Smooth muscle cell (in vitro differentiated cells): ENCODE data around the gene MAP3K12. TPM values are rescaled to one million over a fixed set of nuclear protein-coding genes. Genes with fewer than 3 reads are reported as not detected.

Experiments
- DNase-seq: peaks from one replicate; lab custom pipeline; 2025; ENCODE audit not compliant: unreplicated experiment; lab: John Stamatoyannopoulos, UW
- H2AFZ ChIP-seq: fragments of 200-600 bp; sonication (generic); 2 replicates; pipeline ENCODE4 v1.6.0; 2016; ENCODE audit warnings: antibody characterized with exemption, low read depth, mild to moderate bottlenecking
- H3F3A ChIP-seq: fragments of 200-600 bp; sonication (generic); 2 replicates; pipeline ENCODE4 v1.6.0; 2017; ENCODE audit warnings: antibody characterized with exemption, low read depth
- H3K27ac ChIP-seq: fragments of 200-600 bp; sonication (generic); 2 replicates; pipeline ENCODE4 v1.5.1; 2016; ENCODE audit warnings: low read depth, mild to moderate bottlenecking
- H3K27me3 ChIP-seq: fragments of 200-600 bp; sonication (generic); 2 replicates; pipeline ENCODE4 v1.6.1; 2016; ENCODE audit warnings: low read depth, mild to moderate bottlenecking
- H3K36me3 ChIP-seq: fragments of 200-600 bp; sonication (generic); 2 replicates; pipeline ENCODE4 v1.5.1; 2016; ENCODE audit warnings: low read depth
- H3K4me1 ChIP-seq: fragments of 200-600 bp; sonication (generic); 2 replicates; pipeline ENCODE4 v1.5.1; 2016; ENCODE audit warnings: low read depth
- H3K4me2 ChIP-seq: fragments of 200-600 bp; sonication (generic); 2 replicates; pipeline ENCODE4 v1.6.0; 2016; ENCODE audit warnings: mild to moderate bottlenecking
- H3K4me3 ChIP-seq: fragments of 200-600 bp; sonication (generic); 2 replicates; pipeline ENCODE4 v1.5.1; 2016; ENCODE audit warnings: mild to moderate bottlenecking
- H3K79me2 ChIP-seq: fragments of 200-600 bp; sonication (generic); 2 replicates; pipeline ENCODE4 v1.6.0; 2016; ENCODE audit warnings: low read depth, mild to moderate bottlenecking
- H3K9ac ChIP-seq: fragments of 200-600 bp; sonication (generic); 2 replicates; pipeline ENCODE4 v1.6.0; 2016; ENCODE audit warnings: low read depth
- H3K9me3 ChIP-seq: fragments of 200-600 bp; sonication (generic); replicated peaks from 2 replicates; pipeline ENCODE4 v1.5.1; 2016; ENCODE audit warnings: low read depth
- H4K20me1 ChIP-seq: fragments of 200-600 bp; sonication (generic); 2 replicates; pipeline ENCODE4 v1.6.0; 2016; ENCODE audit warnings: low read depth
- WGBS: methylation state at CpG from one replicate; pipeline ENCODE4 v1.1.7; 2016; ENCODE audit warnings: low lambda C conversion rate; 5-methylcytosine and 5-hydroxymethylcytosine counted together
- polyA plus RNA-seq: library from polyadenylated mRNA; unstranded; fragments of >200 nt; fragmentation: Nextera tagmentation; extraction: Ambion mirVana; gene quantifications from 2 replicates; pipeline ENCODE4 v1.2.1, GENCODE V29; 2016
- total RNA-seq: library from RNA; depleted of rRNA; stranded (reverse); fragments of >200 nt; gene quantifications from 2 replicates; pipeline ENCODE4 v1.2.3, GENCODE V29; 2014
- TF ChIP-seq, protein P1 (sequence below): fragments of 200-600 bp; sonication (generic); IDR thresholded peaks from 2 replicates; pipeline ENCODE4 v1.5.1; 2017; ENCODE audit warnings: borderline replicate concordance, mild to moderate bottlenecking, antibody characterized with exemption; ENCODE audit not compliant: insufficient read depth, poor library complexity, severe bottlenecking

Gene MAP3K12
- total and polyA plus RNA-seq, 2 experiments from 2014 or later, result 15.1 to 34.6 TPM

- Histone ChIP-seq H3K79me2 (no peaks in the 10 kb centered on the region), H2AFZ (no peak overlapping the region), H4K20me1 (no peaks in the 10 kb centered on the region), H3K27me3 (no peaks in the 10 kb centered on the region), H3K4me1 (no peaks in the 10 kb centered on the region), H3K9me3 (no peaks in the 10 kb centered on the region), H3K36me3 (no peaks in the 10 kb centered on the region), H3K4me3 (no peak overlapping the region), H3F3A (peaks cover 10% of the 10 kb centered on the region), H3K4me2 (no peak overlapping the region), H3K9ac (no peak overlapping the region), H3K27ac (no peak overlapping the region)
- 82% methylated on average over 4 of the region's 4 CpGs for WGBS
- TF ChIP-seq, protein P1, sequence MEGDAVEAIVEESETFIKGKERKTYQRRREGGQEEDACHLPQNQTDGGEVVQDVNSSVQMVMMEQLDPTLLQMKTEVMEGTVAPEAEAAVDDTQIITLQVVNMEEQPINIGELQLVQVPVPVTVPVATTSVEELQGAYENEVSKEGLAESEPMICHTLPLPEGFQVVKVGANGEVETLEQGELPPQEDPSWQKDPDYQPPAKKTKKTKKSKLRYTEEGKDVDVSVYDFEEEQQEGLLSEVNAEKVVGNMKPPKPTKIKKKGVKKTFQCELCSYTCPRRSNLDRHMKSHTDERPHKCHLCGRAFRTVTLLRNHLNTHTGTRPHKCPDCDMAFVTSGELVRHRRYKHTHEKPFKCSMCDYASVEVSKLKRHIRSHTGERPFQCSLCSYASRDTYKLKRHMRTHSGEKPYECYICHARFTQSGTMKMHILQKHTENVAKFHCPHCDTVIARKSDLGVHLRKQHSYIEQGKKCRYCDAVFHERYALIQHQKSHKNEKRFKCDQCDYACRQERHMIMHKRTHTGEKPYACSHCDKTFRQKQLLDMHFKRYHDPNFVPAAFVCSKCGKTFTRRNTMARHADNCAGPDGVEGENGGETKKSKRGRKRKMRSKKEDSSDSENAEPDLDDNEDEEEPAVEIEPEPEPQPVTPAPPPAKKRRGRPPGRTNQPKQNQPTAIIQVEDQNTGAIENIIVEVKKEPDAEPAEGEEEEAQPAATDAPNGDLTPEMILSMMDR, result no peak
- DNase-seq, result no peak
Measured at GRCh38 chr12:53507603-53507885, 8.3 kb upstream of the MAP3K12 start.

- Histone ChIP-seq H4K20me1 (no peaks in the 10 kb centered on the region), H3K36me3 (no peaks in the 10 kb centered on the region), H3K79me2 (peaks cover 2% of the 10 kb centered on the region), H3K9ac (no peak within 1 kb of the TSS), H2AFZ (no peak within 1 kb of the TSS), H3K27ac (no peak within 1 kb of the TSS), H3K4me2 (no peak within 1 kb of the TSS), H3K4me3 (no peak within 1 kb of the TSS), H3F3A (peaks cover 10% of the 10 kb centered on the region), H3K4me1 (peaks cover 3% of the 10 kb centered on the region), H3K27me3 (no peaks in the 10 kb centered on the region), H3K9me3 (no peaks in the 10 kb centered on the region)
- TF ChIP-seq, protein P1, result no peak
- 97% methylated on average over 9 of the region's 9 CpGs for WGBS
- DNase-seq, result no peak
Measured at GRCh38 chr12:53506881-53507602, 7.8 kb upstream of the MAP3K12 start, which contains the start of gene NPFF. Gene NPFF, minus strand, starts transcription at chr12:53507484. Its CDS starts 10 bp downstream, at chr12:53507474.

GRCh38 chr12:53506450-53506785, 7.2 kb upstream of the MAP3K12 start:
- no peak for DNase-seq
- Histone ChIP-seq H4K20me1 (no peaks in the 10 kb centered on the region), H3K4me2 (no peak overlapping the region), H3K9ac (no peak overlapping the region), H2AFZ (no peak overlapping the region), H3K4me1 (peaks cover 9% of the 10 kb centered on the region), H3K79me2 (peaks cover 8% of the 10 kb centered on the region), H3K4me3 (no peak overlapping the region), H3K27me3 (no peaks in the 10 kb centered on the region), H3K9me3 (no peaks in the 10 kb centered on the region), H3K36me3 (no peaks in the 10 kb centered on the region), H3F3A (peaks cover 10% of the 10 kb centered on the region), H3K27ac (no peak overlapping the region)
- 70% methylated on average over 2 of the region's 2 CpGs for WGBS
- TF ChIP-seq, protein P1, result no peak
